Natural killer cell (primary cell): ENCODE data around the gene CWC27. TPM values are rescaled to one million over a fixed set of nuclear protein-coding genes. Genes with fewer than 3 reads are reported as not detected.

Experiments used
- ATAC-seq, 3 donors: fragments of 150-1000 bp in 2 of 3; fragments of 200-7000 bp in 1 of 3; cut with Tn5 transposase; 1 replicate in 1 of 3; 2 replicates in 2 of 3; pipeline ENCODE4 v1.10.0; 2021; ENCODE audit warnings: mild to moderate bottlenecking in 2 of 3, moderate library complexity in 2 of 3
- DNase-seq, 2 donors: peaks; one replicate each; pipeline versions ENCODE4 v3.0.0 to v3.0.0-alpha.2; 2013 to 2021; ENCODE audit warnings: mixed read lengths in 1 of 2
- H3K27ac ChIP-seq: one replicate; pipeline ENCODE4 v1.5.1; 2013; ENCODE audit warnings: mild to moderate bottlenecking, low read length
- H3K27me3 ChIP-seq: one replicate; pipeline ENCODE4 v1.6.1; 2013; ENCODE audit warnings: low read length; ENCODE audit not compliant: control insufficient read depth, insufficient read depth
- H3K36me3 ChIP-seq: one replicate; pipeline ENCODE4 v1.6.1; 2013; ENCODE audit warnings: low read length; ENCODE audit not compliant: control insufficient read depth, insufficient read depth
- H3K4me1 ChIP-seq: one replicate; pipeline ENCODE4 v1.6.1; 2013; ENCODE audit warnings: low read length; ENCODE audit not compliant: control insufficient read depth, insufficient read depth
- H3K4me3 ChIP-seq: one replicate; pipeline ENCODE4 v1.5.1; 2013; ENCODE audit warnings: low read length
- H3K9me3 ChIP-seq: one replicate; pipeline ENCODE4 v1.6.1; 2013; ENCODE audit warnings: low read length; ENCODE audit not compliant: control insufficient read depth, insufficient read depth
- H3K27ac Mint-ChIP-seq, 2 donors: one replicate each; pipeline ENCODE4 v1.8.0; 2022; ENCODE audit warnings: mild to moderate bottlenecking in 2 of 2, mixed read lengths in 2 of 2, moderate library complexity in 1 of 2
- H3K27me3 Mint-ChIP-seq, 2 donors: one replicate each; pipeline ENCODE4 v1.8.0; 2022; ENCODE audit warnings: low read depth in 2 of 2, mixed read lengths in 2 of 2
- H3K36me3 Mint-ChIP-seq: one replicate; pipeline ENCODE4 v1.8.0; 2022; ENCODE audit warnings: mixed read lengths
- H3K4me1 Mint-ChIP-seq, 2 donors: one replicate each; pipeline ENCODE4 v1.8.0; 2022; ENCODE audit warnings: mixed read lengths in 2 of 2
- H3K4me3 Mint-ChIP-seq: one replicate; pipeline ENCODE4 v1.8.0; 2022; ENCODE audit warnings: mild to moderate bottlenecking, moderate library complexity, mixed read lengths
- H3K9me3 Mint-ChIP-seq, 2 donors: one replicate each; pipeline ENCODE4 v1.8.0; 2022; ENCODE audit warnings: mixed read lengths in 2 of 2
- WGBS: methylation state at CpG from one replicate; pipeline ENCODE4 v1.1.7; 2013; ENCODE audit warnings: missing lambda C conversion rate; ENCODE audit not compliant: insufficient coverage; 5-methylcytosine and 5-hydroxymethylcytosine counted together
- intact Hi-C: fragments of 100-400 bp; cut with micrococcal nuclease; formaldehyde crosslinking; loops from one replicate; pipeline ENCODE4 v1.14.2; 2022
- total RNA-seq, 4 donors: library from RNA; stranded (reverse); fragments of 120-200 nt in 1 of 4; gene quantifications; one replicate each; pipeline versions ENCODE4 v1.2.3 to v1.2.4, GENCODE V29; 2013 to 2022
- TF ChIP-seq, protein P1 (sequence below): fragments of 200-600 bp; IDR thresholded peaks from one replicate; pipeline ENCODE4 v1.8.0; 2022; ENCODE audit warnings: antibody characterized with exemption

The CWC27 gene
- total RNA-seq, 3 donors from 2014 or later (not counting 1 experiment from before 2014, with no cell fraction given): 21.6 to 26.3 (median 25.7) TPM

DNA sequence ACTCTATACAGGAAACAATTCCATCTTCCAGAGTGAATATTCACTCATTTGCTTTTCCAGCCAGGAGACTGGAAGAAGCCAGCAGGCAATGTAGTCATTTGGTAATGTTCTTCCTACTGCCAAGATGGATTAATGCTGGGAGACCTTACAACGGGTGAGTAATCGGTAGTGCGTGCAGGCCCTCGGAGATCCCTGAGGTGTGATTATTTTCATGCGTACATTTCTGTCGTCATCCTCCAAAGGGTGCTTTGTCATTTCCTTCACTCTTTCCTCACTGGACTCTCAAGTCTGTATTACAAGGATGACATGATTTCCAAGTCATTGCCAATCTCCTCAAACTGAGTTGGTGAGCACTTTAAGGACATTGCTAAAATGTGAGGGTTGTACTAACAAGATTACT, 263.5 kb downstream of the CWC27 start:
- Histone ChIP-seq H3K27ac (no peak overlapping the region), H3K9me3 (no peaks in the 10 kb centered on the region), H3K27me3 (no peaks in the 10 kb centered on the region), H3K36me3 (no peaks in the 10 kb centered on the region), H3K4me1 (peaks cover 11% of the 10 kb centered on the region), H3K4me3 (no peak overlapping the region)
- TF ChIP-seq, protein P1, sequence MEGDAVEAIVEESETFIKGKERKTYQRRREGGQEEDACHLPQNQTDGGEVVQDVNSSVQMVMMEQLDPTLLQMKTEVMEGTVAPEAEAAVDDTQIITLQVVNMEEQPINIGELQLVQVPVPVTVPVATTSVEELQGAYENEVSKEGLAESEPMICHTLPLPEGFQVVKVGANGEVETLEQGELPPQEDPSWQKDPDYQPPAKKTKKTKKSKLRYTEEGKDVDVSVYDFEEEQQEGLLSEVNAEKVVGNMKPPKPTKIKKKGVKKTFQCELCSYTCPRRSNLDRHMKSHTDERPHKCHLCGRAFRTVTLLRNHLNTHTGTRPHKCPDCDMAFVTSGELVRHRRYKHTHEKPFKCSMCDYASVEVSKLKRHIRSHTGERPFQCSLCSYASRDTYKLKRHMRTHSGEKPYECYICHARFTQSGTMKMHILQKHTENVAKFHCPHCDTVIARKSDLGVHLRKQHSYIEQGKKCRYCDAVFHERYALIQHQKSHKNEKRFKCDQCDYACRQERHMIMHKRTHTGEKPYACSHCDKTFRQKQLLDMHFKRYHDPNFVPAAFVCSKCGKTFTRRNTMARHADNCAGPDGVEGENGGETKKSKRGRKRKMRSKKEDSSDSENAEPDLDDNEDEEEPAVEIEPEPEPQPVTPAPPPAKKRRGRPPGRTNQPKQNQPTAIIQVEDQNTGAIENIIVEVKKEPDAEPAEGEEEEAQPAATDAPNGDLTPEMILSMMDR: no peak
- WGBS: 97% methylated on average over 6 of the region's 6 CpGs
- H3K9me3 Mint-ChIP-seq: no peaks in the 10 kb centered on the region
- DNase-seq (no peak), ATAC-seq (no peak)
- H3K27ac Mint-ChIP-seq: no peak overlapping the region
- H3K36me3 Mint-ChIP-seq: no peaks in the 10 kb centered on the region
- H3K4me1 Mint-ChIP-seq: peaks cover 12 to 25% of the 10 kb centered on the region in 2 donors
- no peak overlapping the region for H3K4me3 Mint-ChIP-seq
- peaks cover 0 to 4% of the 10 kb centered on the region in 2 donors for H3K27me3 Mint-ChIP-seq
- intact Hi-C loops: no loop called here

DNA sequence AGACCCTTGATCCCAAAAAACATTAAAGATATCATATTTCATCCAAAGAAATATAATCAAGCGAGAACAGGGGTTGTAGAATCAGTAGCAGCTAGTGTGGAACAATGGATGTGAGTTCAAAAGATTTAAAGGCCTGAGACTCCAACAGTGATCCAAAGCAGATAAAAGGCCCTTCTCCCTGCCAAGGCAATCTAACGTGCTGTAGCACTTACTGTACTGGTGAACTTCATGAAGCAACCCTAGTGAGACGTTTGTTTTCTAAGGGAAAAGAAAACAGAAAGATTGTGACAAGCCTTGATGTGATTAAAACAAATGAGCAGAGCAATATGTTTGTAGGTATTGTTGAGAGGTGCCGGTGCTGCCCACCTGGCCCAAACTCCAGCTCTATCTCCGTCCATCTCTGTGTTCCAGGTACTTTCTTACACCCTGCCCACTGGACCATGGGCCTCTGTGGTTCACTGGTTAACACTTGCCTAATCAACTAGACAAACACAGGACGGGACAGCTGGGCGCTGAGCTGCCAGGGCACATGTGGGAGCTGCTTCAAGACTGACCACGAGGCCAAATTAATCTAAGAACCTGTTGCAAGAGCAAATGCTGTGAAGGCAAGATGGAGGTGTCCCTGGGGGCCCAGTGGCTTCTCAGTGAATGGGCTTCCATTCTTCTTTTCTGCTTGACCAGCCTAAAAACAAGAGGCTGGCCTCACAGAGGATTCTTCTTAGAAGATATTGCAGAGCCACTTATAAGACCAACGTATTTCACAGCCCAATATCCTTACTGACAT, 265.5 kb downstream of the CWC27 start:
- DNase-seq (no peak), ATAC-seq (no peak)
- Histone ChIP-seq H3K27me3 (no peaks in the 10 kb centered on the region), H3K4me1 (peaks cover 15% of the 10 kb centered on the region), H3K27ac (peak overlapping the region; percentile 85), H3K9me3 (no peaks in the 10 kb centered on the region), H3K36me3 (no peaks in the 10 kb centered on the region), H3K4me3 (no peak overlapping the region)
- H3K4me1 Mint-ChIP-seq: peaks cover 24 to 33% of the 10 kb centered on the region in 2 donors
- H3K27me3 Mint-ChIP-seq: peaks cover 0 to 4% of the 10 kb centered on the region in 2 donors
- intact Hi-C loops: loop anchor here (2.0 kb wide), 1 partner anchor 449 kb away; no protein-coding TSS in a partner anchor
- TF ChIP-seq, protein P1: no peak
- H3K9me3 Mint-ChIP-seq: no peaks in the 10 kb centered on the region
- H3K4me3 Mint-ChIP-seq: peak overlapping the region; percentile 70
- H3K27ac Mint-ChIP-seq: peak overlapping the region; percentile 86 to 94
- no peaks in the 10 kb centered on the region for H3K36me3 Mint-ChIP-seq
- WGBS: 71% methylated on average over 8 of the region's 9 CpGs

DNA sequence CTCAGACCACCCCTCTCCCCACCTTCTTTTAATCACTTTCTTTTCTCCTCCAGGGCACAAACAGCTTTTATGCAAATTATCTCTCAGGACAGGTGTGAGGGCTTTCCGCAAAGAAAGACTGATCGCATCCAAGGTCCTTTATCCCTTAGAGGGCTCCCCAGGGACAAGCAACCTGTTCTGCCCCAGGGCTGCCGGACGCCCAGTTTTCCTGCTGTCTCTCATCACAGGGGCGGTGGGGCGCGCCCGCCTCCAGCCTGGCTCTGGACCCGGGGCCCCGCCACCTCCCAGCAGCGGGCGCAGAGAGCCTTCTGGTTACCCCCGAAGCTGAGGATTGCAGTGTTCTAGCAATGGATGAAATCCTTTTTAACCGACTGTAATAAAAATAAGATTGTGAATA, 266.1 kb downstream of the CWC27 start:
- H3K4me1 Mint-ChIP-seq: peaks cover 24 to 33% of the 10 kb centered on the region in 2 donors
- DNase-seq (no peak), ATAC-seq (no peak)
- H3K27ac ChIP-seq: peak overlapping the region; percentile 85
- WGBS: 85% methylated on average over 14 of the region's 14 CpGs
- H3K9me3 ChIP-seq: no peaks in the 10 kb centered on the region
- TF ChIP-seq, protein P1: no peak
- peaks cover 0 to 4% of the 10 kb centered on the region in 2 donors for H3K27me3 Mint-ChIP-seq
- intact Hi-C loops: loop anchor here (2.0 to 5.0 kb wide), 3 partner anchors 67 to 448 kb away; partner anchors contain the start of genes CWC27 and SREK1IP1
- no peaks in the 10 kb centered on the region for H3K36me3 Mint-ChIP-seq
- H3K4me1 ChIP-seq: peaks cover 15% of the 10 kb centered on the region
- H3K4me3 Mint-ChIP-seq: peak overlapping the region; percentile 87
- H3K4me3 ChIP-seq: peak overlapping the region; percentile 52
- H3K27me3 ChIP-seq: no peaks in the 10 kb centered on the region
- no peaks in the 10 kb centered on the region for H3K36me3 ChIP-seq
- peak overlapping the region; percentile 86 to 94 for H3K27ac Mint-ChIP-seq
- H3K9me3 Mint-ChIP-seq: no peaks in the 10 kb centered on the region
